Sigmoid colon (tissue), 4 donors: ENCODE measurements around the gene ANGPTL2.

ENCODE experiments used
- CTCF ChIP-seq, 4 experiments: fragments of 450-650 bp in 3 of 4; fragments of 200-600 bp in 1 of 4; IDR thresholded peaks; one replicate each; pipeline ENCODE4 v1.5.1; 2016 to 2019; ENCODE audit warnings: antibody characterized with exemption in 4 of 4, mild to moderate bottlenecking in 3 of 4, moderate library complexity in 2 of 4
- POLR2A ChIP-seq, 2 donors: fragments of 450-650 bp; IDR thresholded peaks; one replicate each; pipeline ENCODE4 v1.6.1; 2016; ENCODE audit warnings: antibody characterized with exemption in 2 of 2, mild to moderate bottlenecking in 2 of 2, moderate library complexity in 2 of 2
- POLR2AphosphoS5 ChIP-seq, 4 donors: sonication (generic); formaldehyde crosslinking; IDR thresholded peaks; one replicate each; pipeline ENCODE4 v1.6.1; 2017; ENCODE audit warnings: antibody characterized with exemption in 4 of 4

DNA sequence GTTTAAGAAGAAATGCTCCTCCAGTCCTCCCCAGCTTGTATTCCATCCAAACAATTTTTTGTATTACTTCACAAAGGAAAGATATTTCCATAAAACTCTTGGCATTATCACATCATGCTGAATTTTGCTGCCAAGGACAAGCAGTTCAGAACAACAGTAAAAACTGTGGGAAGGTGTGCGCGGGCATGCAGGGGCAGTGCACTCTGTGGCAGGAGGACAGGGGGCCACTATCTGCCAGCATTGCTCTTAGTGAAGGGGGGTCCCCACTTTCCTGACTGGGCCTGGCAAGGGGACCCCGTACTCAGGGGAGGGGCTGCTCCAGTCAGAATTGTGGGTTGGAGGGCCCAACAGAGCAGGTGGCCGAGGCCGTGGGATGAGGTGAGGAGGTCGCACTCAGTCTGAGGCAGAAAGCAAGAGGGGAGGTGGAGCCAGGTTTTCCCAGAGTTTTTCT lies 32.8 kb downstream of the ANGPTL2 start:
- TF ChIP-seq CTCF (IDR thresholded peaks at IDR 0.05) (no peak), POLR2A (IDR thresholded peaks at IDR 0.05) (no peak), POLR2AphosphoS5 (IDR thresholded peaks at IDR 0.05) (peak in 2 of 4 donors; percentile 50 to 67)
